Endothelial cell of umbilical vein (primary cell): ENCODE measurements around the gene DLGAP1. TPM values are rescaled to one million over a fixed set of nuclear protein-coding genes. Genes with fewer than 3 reads are reported as not detected.
"Not testable (repeated sequence)": the region's sequence is repeated elsewhere in the genome, so short reads cannot be mapped to it uniquely, and the experiment has no call there.

ENCODE experiments used
- BruUV-seq: library from RNA; stranded (reverse); fragments of 400-500 nt; replicated peaks from 2 replicates; lab custom pipeline; 2021; lab: Mats Ljungman, UMichigan
- CTCF ChIA-PET: fragments of 300-600, 350-600 bp; sonication (Branson Sonifier 250); formaldehyde crosslinking; loops from one replicate; lab custom pipeline; 2021; ENCODE audit warnings: antibody characterized with exemption, inconsistent platforms; lab: Charles Lee
- POLR2A ChIA-PET: fragments of 300-600, 350-600 bp; sonication (Branson Sonifier 250); formaldehyde crosslinking; loops from one replicate; lab custom pipeline; 2021; ENCODE audit warnings: antibody characterized with exemption, inconsistent platforms; lab: Charles Lee
- DNase-seq: peaks from one replicate; pipeline ENCODE4 v3.0.0-alpha.2; 2011; ENCODE audit warnings: low read depth, low spot score
- FAIRE-seq: peaks from 2 replicates; lab custom pipeline; 2011; peaks lifted over from hg19 to GRCh38; lab: Jason Lieb, UNC
- H2AFZ ChIP-seq: 2 replicates; pipeline ENCODE4 v1.6.0; 2012; ENCODE audit warnings: low read depth, low read length, control low read depth, inconsistent platforms
- H3K27ac ChIP-seq: 2 replicates; pipeline ENCODE4 v1.5.1; 2011; ENCODE audit warnings: low read depth, mild to moderate bottlenecking, control low read depth, low read length, moderate library complexity; ENCODE audit not compliant: insufficient read depth
- H3K27me3 ChIP-seq, 2 experiments: 2 replicates each; pipeline versions ENCODE4 v1.6.0 to v1.6.1; 2011; ENCODE audit warnings: low read length in 2 of 2, mixed read lengths in 1 of 2; ENCODE audit not compliant: control insufficient read depth in 2 of 2, insufficient read depth in 2 of 2
- H3K36me3 ChIP-seq, 2 experiments: 2 replicates in 1 of 2; 3 replicates in 1 of 2; pipeline ENCODE4 v1.5.1; 2011; ENCODE audit warnings: low read length in 2 of 2, mild to moderate bottlenecking in 1 of 2, moderate library complexity in 1 of 2; ENCODE audit not compliant: control insufficient read depth in 2 of 2, insufficient read depth in 2 of 2; ENCODE audit errors: extremely low read depth in 1 of 2
- H3K4me1 ChIP-seq: 3 replicates; pipeline ENCODE4 v1.5.1; 2011; ENCODE audit warnings: mild to moderate bottlenecking, low read length; ENCODE audit not compliant: control insufficient read depth, insufficient read depth; ENCODE audit errors: extremely low read depth
- H3K4me2 ChIP-seq: 2 replicates; pipeline ENCODE4 v1.6.1; 2011; ENCODE audit warnings: low read length, control low read depth, mixed read lengths; ENCODE audit not compliant: insufficient read depth
- H3K4me3 ChIP-seq, 3 experiments: fragments of 200-600 bp in 1 of 3; sonication (generic), shearing (Covaris generic) in 1 of 3; replicated peaks in 1 of 3; 2 replicates each; pipeline ENCODE4 v1.5.1; 2011 to 2016; ENCODE audit warnings: control low read depth in 3 of 3, low read length in 3 of 3, mild to moderate bottlenecking in 2 of 3, inconsistent platforms in 1 of 3, low read depth in 1 of 3, moderate library complexity in 1 of 3; ENCODE audit not compliant: insufficient read depth in 1 of 3
- H3K79me2 ChIP-seq: 2 replicates; pipeline ENCODE4 v1.6.0; 2012; ENCODE audit warnings: low read length, inconsistent platforms; ENCODE audit not compliant: control insufficient read depth, insufficient read depth
- H3K9ac ChIP-seq: replicated peaks from 2 replicates; pipeline ENCODE3; 2011; ENCODE audit warnings: low read length, control low read depth; ENCODE audit not compliant: insufficient read depth; ENCODE audit errors: extremely low read depth
- H3K9me1 ChIP-seq: replicated peaks from 3 replicates; pipeline ENCODE4 v1.6.0; 2011; ENCODE audit warnings: mild to moderate bottlenecking, low read length; ENCODE audit not compliant: control insufficient read depth, insufficient read depth; ENCODE audit errors: extremely low read depth
- H3K9me3 ChIP-seq: replicated peaks from 2 replicates; pipeline ENCODE4 v1.5.1; 2012; ENCODE audit warnings: low read length, inconsistent platforms; ENCODE audit not compliant: control insufficient read depth, insufficient read depth
- H4K20me1 ChIP-seq: replicated peaks from 2 replicates; pipeline ENCODE3; 2011; ENCODE audit warnings: mild to moderate bottlenecking, low read length; ENCODE audit not compliant: control insufficient read depth, insufficient read depth; ENCODE audit errors: extremely low read depth
- MYC ChIP-seq: IDR thresholded peaks from one replicate; pipeline ENCODE4 v1.6.1; 2011; ENCODE audit warnings: mild to moderate bottlenecking, low read depth, low read length
- dilution Hi-C: fragments of 300-500 bp; cut with MboI; formaldehyde crosslinking; loops from one replicate; pipeline ENCODE4 v1.15.0; 2019; ENCODE audit warnings: low sequenced_read_pairs; ENCODE audit not compliant: extremely low pct_ligation_motif_present
- intact Hi-C: fragments of 100-400 bp; cut with micrococcal nuclease; formaldehyde crosslinking; loops from one replicate; pipeline ENCODE4 v1.10.0; 2022
- polyA plus RNA-seq, 4 experiments: library from polyadenylated mRNA; depleted of rRNA in 3 of 4; stranded (reverse) in 3 of 4; unstranded in 1 of 4; fragments of >200 nt; gene quantifications; 2 replicates each; pipeline versions ENCODE4 v1.2.1 to v1.2.3, GENCODE V29; 2011 to 2012; ENCODE audit warnings: missing spikeins in 1 of 4
- total RNA-seq: library from RNA; stranded (reverse); gene quantifications from 2 replicates; pipeline ENCODE4 v1.2.3, GENCODE V29; 2021
- TF ChIP-seq, protein P1 (sequence below): IDR thresholded peaks from 2 replicates; pipeline ENCODE4 v1.6.1; 2011; ENCODE audit not compliant: insufficient read depth, insufficient read length
- TF ChIP-seq, protein P2 (sequence below), 2 donors: IDR thresholded peaks; 1 replicate in 1 of 2; 2 replicates in 1 of 2; pipeline ENCODE4 v1.5.1; 2011; ENCODE audit warnings: low read length in 2 of 2, mild to moderate bottlenecking in 2 of 2, moderate library complexity in 2 of 2, control low read depth in 1 of 2, inconsistent platforms in 1 of 2, low read depth in 1 of 2; ENCODE audit not compliant: insufficient read depth in 1 of 2; ENCODE audit errors: extremely low read depth in 1 of 2

DLGAP1 gene
- total and polyA plus RNA-seq, 2 donors (not counting 3 experiments of a cell fraction or from before 2014, with no cell fraction given): 0.04 TPM; not detected in 1

GRCh38 chr18:3704556-3705344 lies 750.4 kb downstream of the DLGAP1 start:
- ChIA-PET CTCF (interaction anchor here (1.3 to 6.3 kb wide), 11 partner anchors 13 to 294 kb away, joined by 3 to 186 read pairs (median 17); no protein-coding TSS in a partner anchor), POLR2A (no interaction called here)
- H3K27ac ChIP-seq: no peak overlapping the region
- FAIRE-seq (no peak), DNase-seq (no peak)
- H3K9me3 ChIP-seq: no peaks in the 10 kb centered on the region
- dilution Hi-C loops: no loop called here
- H3K27me3 ChIP-seq: no peaks in the 10 kb centered on the region
- no peaks in the 10 kb centered on the region for H3K9me1 ChIP-seq
- peaks cover 6% of the 10 kb centered on the region for H3K4me1 ChIP-seq
- H3K9ac ChIP-seq: no peak overlapping the region
- no peaks in the 10 kb centered on the region for H4K20me1 ChIP-seq
- TF ChIP-seq, protein P1, sequence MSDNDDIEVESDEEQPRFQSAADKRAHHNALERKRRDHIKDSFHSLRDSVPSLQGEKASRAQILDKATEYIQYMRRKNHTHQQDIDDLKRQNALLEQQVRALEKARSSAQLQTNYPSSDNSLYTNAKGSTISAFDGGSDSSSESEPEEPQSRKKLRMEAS: no peak
- no peaks in the 10 kb centered on the region for H3K36me3 ChIP-seq
- no TSS peak for BruUV-seq
- no peak overlapping the region for H3K4me2 ChIP-seq
- H2AFZ ChIP-seq: no peak overlapping the region
- intact Hi-C loops: loop anchor here (1.0 kb wide), 1 partner anchor 364 kb away; no protein-coding TSS in a partner anchor
- H3K79me2 ChIP-seq: no peaks in the 10 kb centered on the region
- H3K4me3 ChIP-seq: no peak overlapping the region

DNA sequence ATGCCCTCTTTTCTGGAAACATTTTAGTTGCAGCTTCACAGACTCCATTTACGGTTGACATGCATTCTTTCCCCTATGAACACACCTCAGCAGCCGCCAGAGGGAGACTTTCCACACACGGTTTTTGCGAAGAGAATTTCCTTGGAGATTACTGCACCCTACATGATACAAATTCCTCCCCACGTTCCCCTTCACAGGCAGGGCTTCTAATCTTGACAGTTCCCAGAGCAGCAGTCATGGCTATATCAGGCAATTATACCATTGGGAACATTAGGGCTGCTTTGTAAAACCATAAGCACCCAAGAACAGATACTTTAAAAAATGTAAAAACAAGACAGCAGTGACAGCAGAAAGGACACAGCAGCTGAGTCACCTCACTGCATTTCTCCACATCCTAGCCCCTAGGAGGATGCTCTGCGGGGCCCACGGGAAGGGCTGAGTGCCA lies 751.4 kb downstream of the DLGAP1 start:
- Histone ChIP-seq H3K36me3 (no peaks in the 10 kb centered on the region), H2AFZ (peak overlapping the region; percentile 65), H3K4me2 (no peak overlapping the region), H3K4me3 (no peak overlapping the region), H3K27ac (no peak overlapping the region), H3K9me3 (no peaks in the 10 kb centered on the region), H3K4me1 (peaks cover 2% of the 10 kb centered on the region), H3K79me2 (no peaks in the 10 kb centered on the region), H3K9ac (no peak overlapping the region), H4K20me1 (no peaks in the 10 kb centered on the region), H3K9me1 (no peaks in the 10 kb centered on the region), H3K27me3 (no peaks in the 10 kb centered on the region)
- intact Hi-C loops: loop anchor here (1.0 kb wide), 4 partner anchors 68 to 365 kb away; no protein-coding TSS in a partner anchor
- ChIA-PET POLR2A (no interaction called here), CTCF (interaction anchor here (0.6 to 6.3 kb wide), 36 partner anchors 9 to 425 kb away, joined by 3 to 186 read pairs (median 4); no protein-coding TSS in a partner anchor)
- dilution Hi-C loops: no loop called here
- DNase-seq (peak; percentile 65), FAIRE-seq (peak; percentile 78)
- BruUV-seq: no TSS peak
- TF ChIP-seq, protein P2, sequence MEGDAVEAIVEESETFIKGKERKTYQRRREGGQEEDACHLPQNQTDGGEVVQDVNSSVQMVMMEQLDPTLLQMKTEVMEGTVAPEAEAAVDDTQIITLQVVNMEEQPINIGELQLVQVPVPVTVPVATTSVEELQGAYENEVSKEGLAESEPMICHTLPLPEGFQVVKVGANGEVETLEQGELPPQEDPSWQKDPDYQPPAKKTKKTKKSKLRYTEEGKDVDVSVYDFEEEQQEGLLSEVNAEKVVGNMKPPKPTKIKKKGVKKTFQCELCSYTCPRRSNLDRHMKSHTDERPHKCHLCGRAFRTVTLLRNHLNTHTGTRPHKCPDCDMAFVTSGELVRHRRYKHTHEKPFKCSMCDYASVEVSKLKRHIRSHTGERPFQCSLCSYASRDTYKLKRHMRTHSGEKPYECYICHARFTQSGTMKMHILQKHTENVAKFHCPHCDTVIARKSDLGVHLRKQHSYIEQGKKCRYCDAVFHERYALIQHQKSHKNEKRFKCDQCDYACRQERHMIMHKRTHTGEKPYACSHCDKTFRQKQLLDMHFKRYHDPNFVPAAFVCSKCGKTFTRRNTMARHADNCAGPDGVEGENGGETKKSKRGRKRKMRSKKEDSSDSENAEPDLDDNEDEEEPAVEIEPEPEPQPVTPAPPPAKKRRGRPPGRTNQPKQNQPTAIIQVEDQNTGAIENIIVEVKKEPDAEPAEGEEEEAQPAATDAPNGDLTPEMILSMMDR (IDR thresholded peaks at IDR 0.05; ENCODE audit: extremely low read depth in 1 of 2, insufficient read depth in 1 of 2, low read depth in 1 of 2, low read length in 2 of 2): peak; percentile 65 to 70
- TF ChIP-seq MYC: no peak

GRCh38 chr18:3699707-3700567 lies 755.2 kb downstream of the DLGAP1 start:
- CTCF ChIA-PET: interaction anchor here (1.0 to 2.0 kb wide), 8 partner anchors 8 to 298 kb away, joined by 3 to 8 read pairs (median 3); no protein-coding TSS in a partner anchor
- H2AFZ ChIP-seq, H3K4me1 ChIP-seq, H3K9ac ChIP-seq, H3K27ac ChIP-seq, H4K20me1 ChIP-seq, FAIRE-seq, H3K9me3 ChIP-seq, H3K9me1 ChIP-seq, H3K36me3 ChIP-seq, H3K27me3 ChIP-seq, DNase-seq, POLR2A ChIA-PET, H3K4me2 ChIP-seq, intact Hi-C loops, H3K79me2 ChIP-seq, dilution Hi-C loops, BruUV-seq, H3K4me3 ChIP-seq: not testable (repeated sequence)
